Memory B cell (primary cell): Measurements from ENCODE around the gene KDM4B.
"Not testable (repeated sequence)": the region's sequence is repeated elsewhere in the genome, so short reads cannot be mapped to it uniquely, and the experiment has no call there.

Experiments used
- ATAC-seq: fragments of 150-1000 bp; cut with Tn5 transposase; 2 replicates; pipeline ENCODE4 v1.10.0; 2021; ENCODE audit warnings: low read depth, mild to moderate bottlenecking, moderate library complexity
- DNase-seq, 2 donors: peaks; one replicate each; pipeline ENCODE4 v3.0.0; 2022; ENCODE audit warnings: low spot score in 2 of 2
- H3K27ac Mint-ChIP-seq: one replicate; pipeline ENCODE4 v1.8.0; 2022; ENCODE audit warnings: mild to moderate bottlenecking, moderate library complexity, mixed read lengths
- H3K27me3 Mint-ChIP-seq: one replicate; pipeline ENCODE4 v1.8.0; 2022; ENCODE audit warnings: mixed read lengths
- H3K36me3 Mint-ChIP-seq: one replicate; pipeline ENCODE4 v1.8.0; 2022; ENCODE audit warnings: mild to moderate bottlenecking, mixed read lengths
- H3K4me1 Mint-ChIP-seq: one replicate; pipeline ENCODE4 v1.8.0; 2022; ENCODE audit warnings: mixed read lengths
- H3K4me3 Mint-ChIP-seq: one replicate; pipeline ENCODE4 v1.8.0; 2022; ENCODE audit warnings: mild to moderate bottlenecking, moderate library complexity, mixed read lengths
- H3K9me3 Mint-ChIP-seq: one replicate; pipeline ENCODE4 v1.8.0; 2022; ENCODE audit warnings: mixed read lengths

KDM4B gene

GRCh38 chr19:4968462-4969291 lies at the start of gene KDM4B:
TSS of gene KDM4B (plus strand) at chr19:4969113. CDS start at chr19:5032891, 63,778 bp downstream.
- no peaks in the 10 kb centered on the region for H3K9me3 Mint-ChIP-seq
- no peaks in the 10 kb centered on the region for H3K36me3 Mint-ChIP-seq
- peak; percentile 87 for ATAC-seq
- H3K27ac Mint-ChIP-seq, result peak within 1 kb of the TSS; percentile 87
- H3K4me1 Mint-ChIP-seq, result peaks cover 26% of the 10 kb centered on the region
- H3K27me3 Mint-ChIP-seq, result no peaks in the 10 kb centered on the region
- peak within 1 kb of the TSS; percentile 91 for H3K4me3 Mint-ChIP-seq
- DNase-seq, result peak; percentile 96 to 99

- ATAC-seq, result no peak
- Mint-ChIP-seq H3K9me3 (no peaks in the 10 kb centered on the region), H3K27ac (no peak overlapping the region), H3K27me3 (no peaks in the 10 kb centered on the region), H3K36me3 (no peaks in the 10 kb centered on the region), H3K4me3 (no peak overlapping the region), H3K4me1 (no peaks in the 10 kb centered on the region)
- no peak for DNase-seq
Measured at GRCh38 chr19:4922530-4923275, 46.2 kb upstream of the KDM4B start.

- Mint-ChIP-seq H3K9me3 (no peaks in the 10 kb centered on the region), H3K4me1 (no peaks in the 10 kb centered on the region), H3K36me3 (no peaks in the 10 kb centered on the region), H3K27me3 (no peaks in the 10 kb centered on the region), H3K27ac (no peak overlapping the region), H3K4me3 (no peak overlapping the region)
- no peak for ATAC-seq
- DNase-seq, result no peak
Measured at GRCh38 chr19:4923276-4923747, 45.6 kb upstream of the KDM4B start.

GRCh38 chr19:4929186-4929585 lies 39.7 kb upstream of the KDM4B start:
- no peak overlapping the region for H3K27ac Mint-ChIP-seq
- H3K4me3 Mint-ChIP-seq, result no peak overlapping the region
- no peaks in the 10 kb centered on the region for H3K27me3 Mint-ChIP-seq
- no peaks in the 10 kb centered on the region for H3K9me3 Mint-ChIP-seq
- H3K4me1 Mint-ChIP-seq, result peaks cover 10% of the 10 kb centered on the region
- H3K36me3 Mint-ChIP-seq, result no peaks in the 10 kb centered on the region
- no peak for ATAC-seq
- no peak for DNase-seq

GRCh38 chr19:4930664-4931063 lies 38.2 kb upstream of the KDM4B start:
- Mint-ChIP-seq H3K27ac (no peak overlapping the region), H3K36me3 (no peaks in the 10 kb centered on the region), H3K4me3 (no peak overlapping the region), H3K4me1 (peaks cover 10% of the 10 kb centered on the region), H3K27me3 (no peaks in the 10 kb centered on the region), H3K9me3 (no peaks in the 10 kb centered on the region)
- no peak for ATAC-seq
- DNase-seq, result no peak

- H3K36me3 Mint-ChIP-seq, result no peaks in the 10 kb centered on the region
- H3K27ac Mint-ChIP-seq, result peak overlapping the region; percentile 59
- H3K4me1 Mint-ChIP-seq, result peaks cover 10% of the 10 kb centered on the region
- no peaks in the 10 kb centered on the region for H3K27me3 Mint-ChIP-seq
- H3K9me3 Mint-ChIP-seq, result no peaks in the 10 kb centered on the region
- no peak for DNase-seq
- no peak for ATAC-seq
- no peak overlapping the region for H3K4me3 Mint-ChIP-seq
Measured at GRCh38 chr19:4932711-4933110, 36.2 kb upstream of the KDM4B start.

GRCh38 chr19:4933528-4933927 lies 35.4 kb upstream of the KDM4B start:
- H3K4me1 Mint-ChIP-seq, result peaks cover 10% of the 10 kb centered on the region

GRCh38 chr19:4935444-4935843 lies 33.5 kb upstream of the KDM4B start:
- H3K36me3 Mint-ChIP-seq, result no peaks in the 10 kb centered on the region

More at GRCh38 chr19:4933528-4933927, 35.4 kb upstream of the KDM4B start:
- Mint-ChIP-seq H3K36me3 (no peaks in the 10 kb centered on the region), H3K27me3 (no peaks in the 10 kb centered on the region), H3K27ac (peak overlapping the region; percentile 59), H3K9me3 (no peaks in the 10 kb centered on the region), H3K4me3 (no peak overlapping the region)
- no peak for ATAC-seq
- no peak for DNase-seq

GRCh38 chr19:4937060-4937459 lies 31.9 kb upstream of the KDM4B start:
- peaks cover 8% of the 10 kb centered on the region for H3K4me1 Mint-ChIP-seq
- no peak for DNase-seq
- no peak for ATAC-seq
- no peaks in the 10 kb centered on the region for H3K27me3 Mint-ChIP-seq
- H3K36me3 Mint-ChIP-seq, result no peaks in the 10 kb centered on the region
- no peaks in the 10 kb centered on the region for H3K9me3 Mint-ChIP-seq
- H3K4me3 Mint-ChIP-seq, result no peak overlapping the region
- H3K27ac Mint-ChIP-seq, result no peak overlapping the region

More at GRCh38 chr19:4935444-4935843, 33.5 kb upstream of the KDM4B start:
- Mint-ChIP-seq H3K4me1 (peaks cover 10% of the 10 kb centered on the region), H3K27me3 (no peaks in the 10 kb centered on the region), H3K27ac (no peak overlapping the region), H3K9me3 (no peaks in the 10 kb centered on the region), H3K4me3 (no peak overlapping the region)
- ATAC-seq (no peak), DNase-seq (no peak)

- not testable (repeated sequence) for ATAC-seq, H3K4me1 Mint-ChIP-seq, H3K9me3 Mint-ChIP-seq, H3K27me3 Mint-ChIP-seq, H3K27ac Mint-ChIP-seq, DNase-seq, H3K36me3 Mint-ChIP-seq, H3K4me3 Mint-ChIP-seq
Measured at GRCh38 chr19:4938461-4938860, 30.5 kb upstream of the KDM4B start.

- DNase-seq (no peak), ATAC-seq (no peak)
- Mint-ChIP-seq H3K27ac (no peak overlapping the region), H3K9me3 (no peaks in the 10 kb centered on the region), H3K36me3 (no peaks in the 10 kb centered on the region), H3K27me3 (no peaks in the 10 kb centered on the region), H3K4me1 (no peaks in the 10 kb centered on the region), H3K4me3 (no peak overlapping the region)
Measured at GRCh38 chr19:4939466-4939865, 29.4 kb upstream of the KDM4B start.

GRCh38 chr19:4941638-4942169 lies 27.2 kb upstream of the KDM4B start:
- H3K27me3 Mint-ChIP-seq, H3K27ac Mint-ChIP-seq, H3K9me3 Mint-ChIP-seq, H3K4me3 Mint-ChIP-seq, DNase-seq, H3K4me1 Mint-ChIP-seq, H3K36me3 Mint-ChIP-seq, ATAC-seq: not testable (repeated sequence)

GRCh38 chr19:4950650-4951049 lies 18.3 kb upstream of the KDM4B start:
- not testable (repeated sequence) for H3K4me3 Mint-ChIP-seq, H3K36me3 Mint-ChIP-seq, DNase-seq, H3K27me3 Mint-ChIP-seq, H3K9me3 Mint-ChIP-seq, H3K4me1 Mint-ChIP-seq, H3K27ac Mint-ChIP-seq, ATAC-seq

- H3K4me1 Mint-ChIP-seq, result no peaks in the 10 kb centered on the region
- H3K4me3 Mint-ChIP-seq, result no peak overlapping the region
- H3K36me3 Mint-ChIP-seq, result no peaks in the 10 kb centered on the region
- no peak for ATAC-seq
- H3K27ac Mint-ChIP-seq, result no peak overlapping the region
- H3K9me3 Mint-ChIP-seq, result no peaks in the 10 kb centered on the region
- no peak for DNase-seq
- H3K27me3 Mint-ChIP-seq, result no peaks in the 10 kb centered on the region
Measured at GRCh38 chr19:4951656-4952055, 17.3 kb upstream of the KDM4B start.
